DND-41 (cell line): ENCODE data around the gene SWSAP1.

ENCODE experiments used
- CTCF ChIP-seq: IDR thresholded peaks from 2 replicates; pipeline ENCODE4 v1.5.1; 2012; ENCODE audit warnings: borderline replicate concordance, low read length, moderate library complexity, mild to moderate bottlenecking; ENCODE audit not compliant: poor library complexity, severe bottlenecking; ENCODE audit errors: extremely low read depth
- EZH2 ChIP-seq: IDR thresholded peaks from 3 replicates; pipeline ENCODE4 v1.6.1; 2012; ENCODE audit warnings: borderline replicate concordance, low read depth, mild to moderate bottlenecking, moderate library complexity, low read length, inconsistent platforms; ENCODE audit not compliant: severe bottlenecking

GRCh38 chr19:11420429-11421370 is 46.2 kb downstream of the SWSAP1 start:
- TF ChIP-seq CTCF (no peak), EZH2 (no peak)
